Measurements from ENCODE around the gene TCF12.
"Not testable (repeated sequence)": the region's sequence is repeated elsewhere in the genome, so short reads cannot be mapped to it uniquely, and the experiment has no call there.

TCF12 gene

GRCh38 chr15:56916825-56917477, 1.5 kb upstream of the TCF12 start:
- DNase-seq = no peak

GRCh38 chr15:56917652-56918045, 795 bp upstream of the TCF12 start:
- peak; percentile 51 for DNase-seq

- DNase-seq = no peak
These were observed 676 bp downstream of the TCF12 start for GRCh38 chr15:56919031-56919608.

- peak; percentile 20 for DNase-seq
These were observed 1.3 kb downstream of the TCF12 start for GRCh38 chr15:56919609-56920366.

- no peak for DNase-seq
These were observed 1.9 kb downstream of the TCF12 start for GRCh38 chr15:56920367-56920627.

GRCh38 chr15:56923174-56923591, 4.7 kb downstream of the TCF12 start:
- no peak for DNase-seq

GRCh38 chr15:56927816-56928215, 9.4 kb downstream of the TCF12 start:
- no peak for DNase-seq

GRCh38 chr15:56929399-56929798, 11.0 kb downstream of the TCF12 start:
- no peak for DNase-seq

GRCh38 chr15:56929933-56930332, 11.5 kb downstream of the TCF12 start:
- no peak for DNase-seq

GRCh38 chr15:56930669-56931313, 12.3 kb downstream of the TCF12 start:
- DNase-seq = no peak

- no peak for DNase-seq
These were observed 13.4 kb downstream of the TCF12 start for GRCh38 chr15:56931639-56932508.

GRCh38 chr15:56932509-56932868, 14.0 kb downstream of the TCF12 start:
- not testable (repeated sequence) for DNase-seq

GRCh38 chr15:56933410-56933809, 15.0 kb downstream of the TCF12 start:
- no peak for DNase-seq

GRCh38 chr15:56933811-56934210, 15.4 kb downstream of the TCF12 start:
- no peak for DNase-seq

- no peak for DNase-seq
These were observed 15.8 kb downstream of the TCF12 start for GRCh38 chr15:56934269-56934668.

- DNase-seq = no peak
These were observed 18.5 kb downstream of the TCF12 start for GRCh38 chr15:56936929-56937328.

GRCh38 chr15:56939257-56939656, 20.8 kb downstream of the TCF12 start:
- no peak for DNase-seq

GRCh38 chr15:56940388-56940787, 21.9 kb downstream of the TCF12 start:
- DNase-seq = no peak

GRCh38 chr15:56942118-56942517, 23.7 kb downstream of the TCF12 start:
- DNase-seq = no peak

GRCh38 chr15:56943403-56943802, 25.0 kb downstream of the TCF12 start:
- no peak for DNase-seq

- no peak for DNase-seq
These were observed 26.0 kb downstream of the TCF12 start for GRCh38 chr15:56944485-56944884.

- DNase-seq = no peak
These were observed 27.7 kb downstream of the TCF12 start for GRCh38 chr15:56946150-56946549.

All from NCI-H1092 treated with DMSO at 0.1 percent for 48 hours (cell line).